ENCODE results near the gene C3.

The C3 gene

DNA sequence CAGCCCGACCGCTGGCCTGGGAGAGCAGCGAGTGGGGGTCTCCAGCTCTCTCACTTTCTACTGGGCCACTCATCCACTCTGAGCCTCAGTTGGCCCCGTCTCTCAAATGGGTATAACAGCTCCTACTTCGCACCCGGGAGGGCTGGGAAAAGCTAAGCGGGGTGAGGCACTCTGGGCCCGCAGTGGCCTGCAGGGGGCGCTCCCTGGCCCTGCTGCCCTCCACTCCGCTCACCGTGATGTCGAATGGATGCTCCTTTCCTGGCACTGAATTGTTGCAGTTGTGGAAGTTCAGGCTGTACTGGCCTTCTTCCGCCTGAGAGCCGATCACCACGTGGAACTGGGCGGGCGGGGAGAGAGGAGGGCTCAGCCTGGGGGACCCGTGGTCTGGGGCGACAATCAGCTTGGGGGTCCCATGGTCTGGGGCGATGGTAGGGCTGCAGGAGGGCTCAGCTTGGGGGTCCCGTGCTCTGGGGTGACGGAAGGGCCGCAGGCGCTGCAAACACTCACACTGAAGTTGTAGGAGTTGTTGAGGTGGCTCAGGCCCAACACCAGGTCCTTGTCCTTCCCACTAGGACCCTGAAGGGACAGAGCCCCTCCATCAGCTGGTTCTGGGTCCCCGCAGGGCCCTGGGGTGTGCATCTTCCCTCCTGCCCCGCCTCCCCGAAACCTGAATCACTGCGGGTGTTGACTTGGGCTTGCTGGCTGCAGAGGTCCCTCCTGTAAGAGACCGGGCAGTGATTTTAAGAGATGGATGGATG, 13.1 kb upstream of the C3 start:
- H3K4me2 ChIP-seq (ENCODE audit: low read depth, low read length, poor library complexity, severe bottlenecking), result no peak overlapping the region
- no peaks in the 10 kb centered on the region for H3F3A ChIP-seq (ENCODE audit: low read depth)
- no peak overlapping the region for H3K9ac ChIP-seq (ENCODE audit: low read depth, low read length, poor library complexity, severe bottlenecking)
- no peak overlapping the region for H3K4me3 ChIP-seq (ENCODE audit: low read length, poor library complexity, severe bottlenecking)
- H3K9me2 ChIP-seq (replicated peaks; ENCODE audit: low read depth, low read length), result no peaks in the 10 kb centered on the region
- H3K9me3 ChIP-seq (ENCODE audit: insufficient read depth, low read depth, low read length), result no peaks in the 10 kb centered on the region
- H3K27me3 ChIP-seq (ENCODE audit: insufficient read depth, low read length, poor library complexity, severe bottlenecking), result no peaks in the 10 kb centered on the region
- peaks cover 7% of the 10 kb centered on the region for H4K20me1 ChIP-seq (ENCODE audit: insufficient read depth, low read length, poor library complexity, severe bottlenecking)
- peaks cover 16% of the 10 kb centered on the region for H3K4me1 ChIP-seq (ENCODE audit: insufficient read depth, low read length, poor library complexity, severe bottlenecking)
- no peak overlapping the region for H2AFZ ChIP-seq (ENCODE audit: low read length)
- H3K79me2 ChIP-seq (ENCODE audit: insufficient read depth, low read length), result peaks cover 11% of the 10 kb centered on the region; the same call in 1 of the 2 replicates
- TF ChIP-seq EZH2phosphoT487 (IDR thresholded peaks at IDR 0.05; ENCODE audit: borderline replicate concordance), result no peak
- TF ChIP-seq, protein P1, sequence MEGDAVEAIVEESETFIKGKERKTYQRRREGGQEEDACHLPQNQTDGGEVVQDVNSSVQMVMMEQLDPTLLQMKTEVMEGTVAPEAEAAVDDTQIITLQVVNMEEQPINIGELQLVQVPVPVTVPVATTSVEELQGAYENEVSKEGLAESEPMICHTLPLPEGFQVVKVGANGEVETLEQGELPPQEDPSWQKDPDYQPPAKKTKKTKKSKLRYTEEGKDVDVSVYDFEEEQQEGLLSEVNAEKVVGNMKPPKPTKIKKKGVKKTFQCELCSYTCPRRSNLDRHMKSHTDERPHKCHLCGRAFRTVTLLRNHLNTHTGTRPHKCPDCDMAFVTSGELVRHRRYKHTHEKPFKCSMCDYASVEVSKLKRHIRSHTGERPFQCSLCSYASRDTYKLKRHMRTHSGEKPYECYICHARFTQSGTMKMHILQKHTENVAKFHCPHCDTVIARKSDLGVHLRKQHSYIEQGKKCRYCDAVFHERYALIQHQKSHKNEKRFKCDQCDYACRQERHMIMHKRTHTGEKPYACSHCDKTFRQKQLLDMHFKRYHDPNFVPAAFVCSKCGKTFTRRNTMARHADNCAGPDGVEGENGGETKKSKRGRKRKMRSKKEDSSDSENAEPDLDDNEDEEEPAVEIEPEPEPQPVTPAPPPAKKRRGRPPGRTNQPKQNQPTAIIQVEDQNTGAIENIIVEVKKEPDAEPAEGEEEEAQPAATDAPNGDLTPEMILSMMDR (conservative IDR thresholded peaks at IDR 0.05; ENCODE audit: low read length), result peak; percentile 41; the same call in 1 of the 2 replicates
- no peaks in the 10 kb centered on the region for H3K36me3 ChIP-seq (ENCODE audit: insufficient read depth, low read length)

GRCh38 chr19:6732803-6733337, 12.4 kb upstream of the C3 start:
- H3K4me2 ChIP-seq (ENCODE audit: low read depth, low read length, poor library complexity, severe bottlenecking), result no peak overlapping the region
- H4K20me1 ChIP-seq (ENCODE audit: insufficient read depth, low read length, poor library complexity, severe bottlenecking), result peaks cover 7% of the 10 kb centered on the region
- H3F3A ChIP-seq (ENCODE audit: low read depth), result no peaks in the 10 kb centered on the region
- no peak overlapping the region for H3K4me3 ChIP-seq (ENCODE audit: low read length, poor library complexity, severe bottlenecking)
- peaks cover 10% of the 10 kb centered on the region for H3K4me1 ChIP-seq (ENCODE audit: insufficient read depth, low read length, poor library complexity, severe bottlenecking)
- no peaks in the 10 kb centered on the region for H3K9me3 ChIP-seq (ENCODE audit: insufficient read depth, low read depth, low read length)
- no peaks in the 10 kb centered on the region for H3K9me2 ChIP-seq (replicated peaks; ENCODE audit: low read depth, low read length)
- no peaks in the 10 kb centered on the region for H3K27me3 ChIP-seq (ENCODE audit: insufficient read depth, low read length, poor library complexity, severe bottlenecking)
- no peak overlapping the region for H3K9ac ChIP-seq (ENCODE audit: low read depth, low read length, poor library complexity, severe bottlenecking)
- no peaks in the 10 kb centered on the region for H3K36me3 ChIP-seq (ENCODE audit: insufficient read depth, low read length)
- TF ChIP-seq, protein P1 (conservative IDR thresholded peaks at IDR 0.05; ENCODE audit: low read length), result no peak
- TF ChIP-seq EZH2phosphoT487 (IDR thresholded peaks at IDR 0.05; ENCODE audit: borderline replicate concordance), result no peak
- H2AFZ ChIP-seq (ENCODE audit: low read length), result no peak overlapping the region
- H3K79me2 ChIP-seq (ENCODE audit: insufficient read depth, low read length), result peaks cover 11% of the 10 kb centered on the region; the same call in 1 of the 2 replicates

- no peaks in the 10 kb centered on the region for H3K27me3 ChIP-seq (ENCODE audit: insufficient read depth, low read length, poor library complexity, severe bottlenecking)
- no peaks in the 10 kb centered on the region for H3K9me3 ChIP-seq (ENCODE audit: insufficient read depth, low read depth, low read length)
- H3K4me3 ChIP-seq (ENCODE audit: low read length, poor library complexity, severe bottlenecking), result no peak overlapping the region
- no peak overlapping the region for H3K9ac ChIP-seq (ENCODE audit: low read depth, low read length, poor library complexity, severe bottlenecking)
- no peaks in the 10 kb centered on the region for H3F3A ChIP-seq (ENCODE audit: low read depth)
- H3K36me3 ChIP-seq (ENCODE audit: insufficient read depth, low read length), result no peaks in the 10 kb centered on the region
- no peak overlapping the region for H3K4me2 ChIP-seq (ENCODE audit: low read depth, low read length, poor library complexity, severe bottlenecking)
- H4K20me1 ChIP-seq (ENCODE audit: insufficient read depth, low read length, poor library complexity, severe bottlenecking), result peaks cover 5% of the 10 kb centered on the region
- H3K4me1 ChIP-seq (ENCODE audit: insufficient read depth, low read length, poor library complexity, severe bottlenecking), result peaks cover 9% of the 10 kb centered on the region
- no peak for TF ChIP-seq EZH2phosphoT487 (IDR thresholded peaks at IDR 0.05; ENCODE audit: borderline replicate concordance)
- TF ChIP-seq, protein P1 (conservative IDR thresholded peaks at IDR 0.05; ENCODE audit: low read length), result no peak
- H3K79me2 ChIP-seq (ENCODE audit: insufficient read depth, low read length), result peaks cover 11% of the 10 kb centered on the region; the same call in 1 of the 2 replicates
- no peak overlapping the region for H2AFZ ChIP-seq (ENCODE audit: low read length)
- no peaks in the 10 kb centered on the region for H3K9me2 ChIP-seq (replicated peaks; ENCODE audit: low read depth, low read length)
These were observed 11.4 kb upstream of the C3 start for GRCh38 chr19:6731822-6732221.

Data from Loucy (cell line).